ENCODE data around the gene F2RL3.

- TF ChIP-seq, protein P1, sequence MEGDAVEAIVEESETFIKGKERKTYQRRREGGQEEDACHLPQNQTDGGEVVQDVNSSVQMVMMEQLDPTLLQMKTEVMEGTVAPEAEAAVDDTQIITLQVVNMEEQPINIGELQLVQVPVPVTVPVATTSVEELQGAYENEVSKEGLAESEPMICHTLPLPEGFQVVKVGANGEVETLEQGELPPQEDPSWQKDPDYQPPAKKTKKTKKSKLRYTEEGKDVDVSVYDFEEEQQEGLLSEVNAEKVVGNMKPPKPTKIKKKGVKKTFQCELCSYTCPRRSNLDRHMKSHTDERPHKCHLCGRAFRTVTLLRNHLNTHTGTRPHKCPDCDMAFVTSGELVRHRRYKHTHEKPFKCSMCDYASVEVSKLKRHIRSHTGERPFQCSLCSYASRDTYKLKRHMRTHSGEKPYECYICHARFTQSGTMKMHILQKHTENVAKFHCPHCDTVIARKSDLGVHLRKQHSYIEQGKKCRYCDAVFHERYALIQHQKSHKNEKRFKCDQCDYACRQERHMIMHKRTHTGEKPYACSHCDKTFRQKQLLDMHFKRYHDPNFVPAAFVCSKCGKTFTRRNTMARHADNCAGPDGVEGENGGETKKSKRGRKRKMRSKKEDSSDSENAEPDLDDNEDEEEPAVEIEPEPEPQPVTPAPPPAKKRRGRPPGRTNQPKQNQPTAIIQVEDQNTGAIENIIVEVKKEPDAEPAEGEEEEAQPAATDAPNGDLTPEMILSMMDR (IDR thresholded peaks at IDR 0.05; ENCODE audit: low read depth, low read length): no peak
- TF ChIP-seq POLR2A (IDR thresholded peaks at IDR 0.05; ENCODE audit: extremely low read depth, insufficient read length) (no peak), MYC (IDR thresholded peaks at IDR 0.05; ENCODE audit: low read depth, low read length) (no peak)
Measured at GRCh38 chr19:16889883-16890460, 1.2 kb downstream of the F2RL3 start.
